Medulla oblongata (tissue), 1 donor: ENCODE data around the gene BUD23.
"Not testable (repeated sequence)": the region's sequence is repeated elsewhere in the genome, so short reads cannot be mapped to it uniquely, and the experiment has no call there.

ENCODE experiments used
- DNase-seq: peaks from one replicate; pipeline ENCODE4 v3.0.0-alpha.2; 2015; ENCODE audit errors: extremely low spot score

The BUD23 gene, protein sequence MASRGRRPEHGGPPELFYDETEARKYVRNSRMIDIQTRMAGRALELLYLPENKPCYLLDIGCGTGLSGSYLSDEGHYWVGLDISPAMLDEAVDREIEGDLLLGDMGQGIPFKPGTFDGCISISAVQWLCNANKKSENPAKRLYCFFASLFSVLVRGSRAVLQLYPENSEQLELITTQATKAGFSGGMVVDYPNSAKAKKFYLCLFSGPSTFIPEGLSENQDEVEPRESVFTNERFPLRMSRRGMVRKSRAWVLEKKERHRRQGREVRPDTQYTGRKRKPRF

DNA sequence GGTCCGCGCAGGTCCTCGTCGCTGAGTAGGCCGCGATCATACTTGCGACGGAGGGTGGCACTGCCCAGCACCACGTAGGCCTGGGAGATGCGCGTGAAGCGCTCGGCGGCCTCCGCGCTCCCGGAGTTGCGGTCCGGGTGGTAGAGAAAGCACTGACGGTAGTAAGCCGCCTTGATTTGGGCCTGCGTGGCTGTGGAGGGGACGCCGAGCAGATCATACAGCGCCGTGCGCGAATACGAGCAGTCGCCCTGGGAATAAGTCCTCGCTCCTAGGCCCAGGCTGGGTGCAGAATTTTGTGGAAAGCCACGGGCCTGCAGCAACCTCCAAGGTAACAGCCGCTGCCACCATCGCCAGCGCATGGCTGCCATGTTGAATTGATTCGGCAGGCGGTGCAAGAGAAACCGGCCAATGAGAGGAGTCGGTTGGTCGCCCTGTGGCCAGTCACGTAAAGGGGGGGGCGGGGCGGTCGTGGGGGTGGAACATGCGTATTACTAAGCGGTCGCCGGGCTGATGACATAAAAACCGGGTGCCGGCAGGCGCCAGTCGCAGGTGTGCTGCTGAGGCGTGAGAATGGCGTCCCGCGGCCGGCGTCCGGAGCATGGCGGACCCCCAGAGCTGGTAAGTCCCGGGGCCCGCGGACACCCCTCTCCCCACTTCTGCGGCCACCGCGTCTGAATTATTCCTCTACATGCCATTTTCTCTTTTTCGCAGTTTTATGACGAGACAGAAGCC, at the start of gene BUD23, which contains the start of gene DNAJC30:
TSS of gene BUD23 (plus strand) at position 542 of the 732 bp plus-strand sequence. CDS start at position 571, 29 bp downstream.
TSS of gene DNAJC30 (minus strand) at position 398 of the 732 bp plus-strand sequence. CDS start at position 368, 30 bp downstream.
- peak; percentile 96 for DNase-seq

DNA sequence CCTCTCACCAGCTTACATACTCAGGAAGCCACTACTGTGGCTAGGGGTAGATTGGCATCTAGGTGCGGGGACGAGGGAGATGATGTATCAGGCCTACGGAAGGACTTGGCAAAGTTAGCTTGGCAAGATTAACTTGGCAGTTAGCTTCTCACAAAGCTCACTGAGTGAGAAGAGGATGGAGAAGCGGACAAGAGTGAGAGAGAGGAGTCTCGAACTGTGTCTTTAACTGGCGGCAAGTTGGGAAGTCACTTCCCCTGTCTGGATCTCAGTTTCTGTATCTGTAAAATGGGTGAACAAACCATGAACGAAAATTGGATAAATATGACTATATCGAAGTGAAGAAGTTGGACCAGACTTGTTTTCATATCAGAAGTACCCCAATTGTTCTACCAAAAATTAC, 49.6 kb upstream of the BUD23 start:
- no peak for DNase-seq

DNA sequence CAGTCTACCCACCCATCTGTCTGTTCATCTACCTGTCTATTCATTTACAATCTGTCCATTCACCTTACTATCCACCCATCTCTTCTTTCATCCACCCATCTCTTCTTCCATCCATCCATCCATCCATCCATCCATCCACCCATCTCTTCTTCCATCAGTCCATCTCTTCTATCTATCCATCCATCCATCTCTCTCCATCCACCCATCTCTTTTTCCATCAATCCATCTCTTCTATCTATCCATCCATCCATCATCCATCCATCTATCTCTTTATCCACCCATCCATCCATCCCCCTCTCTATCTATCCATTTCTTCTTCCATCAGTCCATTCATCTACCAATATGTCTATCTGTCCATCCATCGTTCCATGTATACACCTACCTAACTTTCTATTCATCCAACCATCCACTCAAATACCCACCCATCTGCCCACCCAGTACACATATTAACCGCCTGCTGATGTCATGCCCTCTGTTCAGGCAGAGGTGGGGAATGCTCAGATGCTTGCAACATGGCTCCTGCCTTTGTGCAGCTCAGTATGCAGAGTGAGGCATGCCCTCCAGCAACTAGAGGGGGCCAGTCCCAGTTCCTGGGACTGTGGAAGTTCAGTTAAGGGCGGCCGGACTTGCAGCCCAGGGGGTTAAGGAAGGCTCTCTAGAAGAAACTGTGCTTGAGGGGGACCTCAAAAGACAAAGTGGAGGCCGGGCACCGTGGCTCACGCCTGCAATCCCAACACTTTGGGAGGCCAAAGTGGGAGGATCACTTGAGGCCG, 47.8 kb upstream of the BUD23 start:
- DNase-seq, result no peak

DNA sequence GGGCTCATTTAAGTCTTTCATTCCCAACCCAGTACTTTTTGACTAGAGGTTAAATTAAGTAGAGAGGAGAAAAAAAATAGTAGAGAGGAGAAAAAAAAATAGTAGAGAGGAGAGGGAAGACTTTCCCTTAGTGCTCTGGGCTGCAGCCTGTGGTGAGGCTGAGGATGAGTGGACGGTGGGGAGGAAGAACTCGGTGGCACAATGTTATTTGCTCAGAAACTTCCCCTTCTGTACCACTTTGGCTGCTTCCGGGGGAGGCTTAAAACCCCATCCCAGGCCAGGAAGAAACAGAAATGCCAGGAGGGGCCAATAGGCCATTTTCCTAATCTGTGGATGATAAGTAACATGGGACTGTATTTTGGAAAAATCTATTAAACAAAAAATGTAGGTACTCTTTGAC, 44.5 kb upstream of the BUD23 start:
- DNase-seq, result no peak

DNA sequence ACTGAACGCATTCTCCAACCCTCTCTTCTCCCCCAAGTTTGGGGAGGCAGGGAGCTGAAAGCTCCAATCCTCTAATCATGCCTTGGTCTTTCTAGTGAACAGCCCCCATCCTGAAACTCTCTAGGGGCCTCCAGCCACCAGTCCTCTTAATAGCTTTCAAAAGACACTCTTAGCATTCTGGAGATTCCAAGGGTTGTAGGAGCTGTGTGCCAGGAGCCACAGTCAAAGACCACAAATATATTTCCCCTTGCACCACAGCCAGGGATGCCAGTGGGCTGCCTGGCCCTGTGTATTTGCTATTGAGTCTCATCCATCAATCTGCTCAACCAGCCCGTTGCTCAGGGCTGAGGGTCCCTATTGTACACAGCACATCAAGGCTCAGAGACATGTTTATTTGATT, 40.6 kb upstream of the BUD23 start:
- DNase-seq, result no peak

DNA sequence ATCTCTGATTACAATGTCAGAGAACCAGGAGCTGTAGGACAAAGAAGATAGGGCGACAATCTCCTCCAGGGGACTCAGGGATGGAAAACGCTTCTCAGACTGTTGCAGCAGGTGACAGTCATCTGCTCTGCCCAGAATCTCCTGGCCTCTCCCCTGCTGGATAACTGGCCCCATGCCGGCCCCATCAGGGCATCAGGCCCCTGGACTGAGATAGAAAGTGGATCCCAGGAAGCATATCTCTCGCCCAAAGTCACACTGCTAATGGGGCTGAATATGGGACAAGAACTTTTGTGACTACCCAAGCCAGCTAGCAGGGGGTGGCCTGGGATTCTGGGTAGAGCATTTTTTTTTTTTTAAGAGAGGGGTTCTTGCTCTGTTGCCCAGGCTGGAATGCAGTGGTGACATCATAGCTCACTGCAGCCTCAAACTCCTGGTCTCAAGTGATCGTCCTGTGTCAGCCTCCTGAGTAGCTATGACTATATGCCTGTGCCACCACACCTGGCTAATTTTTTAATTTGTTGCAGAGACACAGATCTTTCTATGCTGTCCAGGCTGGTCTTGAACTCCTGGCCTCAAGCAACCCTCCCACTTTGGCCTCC, 38.6 kb upstream of the BUD23 start:
- no peak for DNase-seq

DNA sequence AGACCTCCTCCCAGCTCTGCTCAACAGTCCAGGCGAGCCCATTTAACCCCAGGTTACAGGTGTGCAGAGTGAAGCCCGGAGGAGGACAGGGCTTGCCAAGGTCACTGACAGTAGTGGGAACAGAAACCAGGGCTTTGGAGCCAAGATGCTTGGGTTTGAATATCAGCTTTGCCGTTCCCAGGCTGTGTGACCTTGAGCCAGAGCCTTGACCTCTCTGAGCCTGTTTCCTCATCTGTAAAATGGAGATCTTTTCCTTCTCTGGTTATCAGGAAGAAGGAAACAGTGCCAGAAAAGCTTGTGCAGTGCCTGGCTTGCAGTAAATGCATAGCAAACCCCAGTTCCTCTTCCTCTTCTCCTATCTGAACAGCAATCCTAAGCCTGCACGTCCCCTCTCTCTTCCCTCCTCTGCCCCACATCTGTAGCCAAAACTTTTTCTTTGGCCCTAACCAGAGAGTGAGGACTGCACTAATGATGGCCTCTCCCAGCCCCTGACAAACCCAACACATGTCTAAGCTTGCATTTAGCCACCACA, 37.7 kb upstream of the BUD23 start:
- DNase-seq, result no peak

DNA sequence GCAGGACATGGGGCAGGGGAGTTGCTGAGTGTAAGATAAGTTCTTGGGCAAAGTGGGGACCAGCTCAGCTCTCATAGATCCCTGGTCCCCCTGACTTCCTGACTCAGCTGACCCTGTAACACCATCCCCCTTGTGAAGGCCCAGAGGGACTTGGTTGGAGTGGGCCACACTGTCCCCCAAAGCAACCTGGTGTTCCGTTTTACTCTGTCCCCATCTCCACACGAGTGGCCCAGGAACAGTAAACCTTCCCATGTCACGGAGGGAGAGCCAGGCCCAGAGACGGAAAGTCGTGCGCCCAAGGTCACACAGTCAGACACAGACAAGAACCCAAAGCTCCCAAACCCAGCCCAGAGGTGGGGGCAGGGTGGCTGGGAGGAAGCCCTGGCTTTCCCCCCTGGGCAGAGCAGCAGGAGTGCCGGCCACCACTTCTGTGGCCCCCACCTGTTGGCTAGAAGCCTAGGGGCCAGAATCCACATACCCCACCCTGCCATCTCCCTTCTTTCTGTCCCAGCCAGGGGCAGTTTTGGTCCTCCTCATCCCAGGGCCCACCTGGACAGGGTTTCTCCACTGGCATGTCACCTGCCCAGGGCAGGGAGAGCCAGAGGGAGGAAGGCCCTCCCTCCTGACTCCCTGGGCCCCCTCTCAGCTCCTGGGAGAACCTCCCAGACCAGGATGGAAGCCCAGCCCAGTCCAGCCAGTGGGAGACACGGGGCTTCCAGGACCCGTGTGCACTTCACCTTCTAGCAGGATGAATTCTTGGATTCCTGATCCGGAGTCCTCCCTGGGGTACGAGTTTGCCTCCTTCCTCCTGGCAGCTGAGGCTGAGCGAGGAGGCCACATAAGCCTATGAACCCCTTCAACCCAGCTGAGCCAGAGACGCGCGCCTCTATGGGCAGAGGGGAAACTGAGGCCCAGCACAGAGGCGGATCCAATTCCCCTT, 36.3 kb upstream of the BUD23 start:
- no peak for DNase-seq

DNA sequence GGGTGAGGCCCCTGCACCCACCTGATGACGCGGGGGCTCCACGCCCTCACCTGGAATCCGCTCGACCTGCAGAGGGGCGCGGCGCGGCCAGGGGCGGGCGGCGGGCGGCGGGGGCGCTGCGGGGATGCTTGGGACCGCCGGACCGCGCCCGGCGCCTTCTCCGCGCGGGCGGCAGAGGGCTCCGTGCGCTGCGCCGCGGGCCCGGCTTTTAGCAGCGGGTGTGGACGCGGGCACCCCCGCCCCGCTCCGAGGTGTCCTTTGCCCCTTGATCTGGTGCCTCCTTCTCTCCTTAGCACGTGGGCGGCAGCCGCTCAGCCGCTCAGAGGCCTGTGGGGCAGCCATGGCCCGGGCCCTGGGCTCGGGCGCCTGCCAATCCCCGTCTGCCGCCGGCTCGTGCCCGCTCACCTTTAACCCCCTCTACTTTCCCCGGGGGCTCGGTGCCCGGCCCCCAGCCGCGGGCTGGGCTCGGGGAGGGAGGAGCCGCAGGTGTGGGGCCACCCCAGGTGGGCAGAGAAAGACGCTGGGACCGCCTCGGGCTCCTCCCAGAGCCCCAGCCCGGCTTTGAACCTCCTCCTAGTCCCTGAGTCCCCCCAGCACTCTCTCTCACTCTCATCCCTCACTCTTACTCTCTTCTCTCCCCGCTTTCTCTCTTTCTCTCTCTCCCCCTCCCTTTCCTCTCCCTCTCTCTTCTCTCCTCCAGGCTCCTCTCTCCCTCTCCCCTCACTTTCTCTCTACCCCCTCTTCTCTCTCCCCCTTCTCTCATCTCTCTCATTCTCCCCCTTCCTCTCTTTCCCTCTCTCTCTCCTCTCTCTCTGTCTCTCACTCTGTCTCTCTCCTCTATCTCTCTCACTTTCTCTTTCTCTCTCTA, 35.4 kb upstream of the BUD23 start:
- DNase-seq, result no peak

DNA sequence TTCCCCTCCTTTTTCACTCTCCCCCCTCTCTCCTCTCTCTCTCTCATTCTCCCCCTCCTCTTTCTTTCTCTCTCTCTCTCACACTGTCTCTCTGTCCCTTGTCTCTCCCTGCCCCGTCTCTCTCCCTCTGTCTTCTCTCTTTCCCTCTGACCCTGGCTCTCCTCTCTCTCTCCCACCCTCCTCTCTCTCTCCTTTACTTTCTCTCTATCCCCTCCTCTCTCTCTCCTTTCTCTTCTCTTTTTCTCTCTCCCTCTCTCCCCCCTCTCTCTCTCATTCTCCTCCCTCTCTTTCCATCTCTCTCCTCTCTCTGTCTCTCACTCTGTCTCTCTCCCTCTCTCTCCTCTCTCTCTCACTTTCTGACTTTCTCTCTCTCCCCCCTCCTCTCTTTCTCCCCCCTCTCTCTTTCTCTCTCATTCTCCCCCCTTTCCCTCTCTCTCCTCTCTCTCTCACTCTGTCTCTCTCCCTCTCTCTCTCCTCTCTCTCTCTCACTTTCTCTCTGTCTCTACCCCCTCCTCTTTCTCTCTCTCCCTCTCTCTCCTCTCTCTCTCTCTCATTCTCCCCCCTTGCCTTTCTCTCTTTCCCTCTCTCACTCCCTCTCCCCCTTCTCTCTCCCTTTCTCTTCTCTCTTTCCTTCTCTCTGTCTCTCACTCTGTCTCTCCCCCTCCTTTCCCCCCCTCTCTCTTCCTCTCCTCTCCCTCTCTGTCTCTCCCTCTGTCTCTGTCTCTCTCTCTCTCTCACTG, 34.6 kb upstream of the BUD23 start:
- no peak for DNase-seq

DNA sequence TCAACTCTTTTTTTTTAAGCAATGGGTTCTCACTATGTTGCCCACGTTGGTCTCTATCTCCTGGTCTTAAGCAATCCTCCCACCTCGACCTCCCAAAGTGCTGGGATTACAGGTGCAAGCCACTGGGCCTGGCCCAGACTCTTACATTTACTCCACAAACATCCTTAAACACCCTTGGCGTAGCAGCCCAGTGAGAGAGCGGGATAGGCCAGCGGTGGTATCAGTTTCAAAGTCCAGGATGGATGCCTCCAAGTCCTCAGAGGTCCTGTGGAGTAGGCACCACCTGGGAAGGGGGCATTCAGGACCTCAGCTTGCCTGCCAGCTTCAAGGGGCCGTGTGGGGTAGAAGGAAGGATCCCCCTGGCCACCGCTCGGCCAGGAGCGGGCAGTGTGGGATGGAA, 33.8 kb upstream of the BUD23 start:
- DNase-seq, result no peak

DNA sequence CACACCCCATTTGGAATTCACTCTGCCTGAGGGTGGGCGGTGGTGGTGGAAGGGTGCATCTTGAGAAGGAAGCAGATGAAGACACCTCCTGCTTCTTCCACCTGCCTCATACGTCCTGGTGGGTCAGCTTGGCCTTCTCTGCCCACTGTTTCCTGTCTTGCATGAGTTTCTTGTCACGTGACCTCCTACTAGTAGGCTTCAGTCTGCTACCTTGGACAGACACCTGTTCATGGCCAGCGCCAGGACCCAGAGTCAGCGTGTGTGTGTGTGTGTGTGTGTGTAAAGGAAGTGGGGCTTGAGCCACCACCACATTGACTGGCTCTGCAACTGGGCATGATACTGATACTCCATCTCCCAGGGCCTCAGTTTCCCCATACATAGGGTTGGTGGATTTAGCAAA, 32.9 kb upstream of the BUD23 start:
- no peak for DNase-seq

DNA sequence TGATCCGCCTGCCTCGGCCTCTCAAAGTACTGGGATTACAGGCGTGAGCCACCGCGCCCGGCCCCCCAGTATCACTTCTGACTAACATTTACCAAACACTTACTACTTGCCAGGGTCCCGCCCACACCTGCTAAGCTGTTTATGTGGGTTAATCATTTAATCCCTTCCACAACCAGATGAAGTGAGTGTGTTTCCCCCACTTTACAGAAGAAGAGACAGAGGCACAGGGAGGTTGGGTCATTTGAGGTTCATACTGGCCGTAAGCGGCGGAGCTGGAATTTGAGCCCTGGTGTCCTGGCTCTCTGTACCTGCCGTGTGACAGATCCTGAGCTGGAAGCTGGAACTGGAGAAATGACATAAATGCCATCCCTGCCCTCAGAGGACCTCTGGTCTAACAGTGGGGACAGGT, 30.9 kb upstream of the BUD23 start:
- no peak for DNase-seq

DNA sequence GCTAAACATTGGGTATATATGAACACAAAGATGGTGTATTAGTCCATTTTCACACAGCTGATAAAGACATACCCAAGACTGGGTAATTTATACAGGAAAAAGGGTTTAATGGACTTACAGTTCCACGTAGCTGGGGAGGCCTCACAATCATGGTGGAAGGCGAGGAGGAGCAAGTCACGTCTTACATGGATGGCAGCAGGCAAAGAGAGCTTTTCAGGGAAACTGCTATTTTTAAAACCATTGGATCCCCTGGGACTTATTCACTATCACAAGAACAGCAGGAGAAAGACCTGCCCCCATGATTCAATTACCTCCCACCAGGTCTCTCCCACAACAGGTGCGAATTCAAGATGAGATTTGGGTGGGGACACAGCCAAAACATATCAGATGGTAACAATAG, 28.1 kb upstream of the BUD23 start:
- DNase-seq, result not testable (repeated sequence)

DNA sequence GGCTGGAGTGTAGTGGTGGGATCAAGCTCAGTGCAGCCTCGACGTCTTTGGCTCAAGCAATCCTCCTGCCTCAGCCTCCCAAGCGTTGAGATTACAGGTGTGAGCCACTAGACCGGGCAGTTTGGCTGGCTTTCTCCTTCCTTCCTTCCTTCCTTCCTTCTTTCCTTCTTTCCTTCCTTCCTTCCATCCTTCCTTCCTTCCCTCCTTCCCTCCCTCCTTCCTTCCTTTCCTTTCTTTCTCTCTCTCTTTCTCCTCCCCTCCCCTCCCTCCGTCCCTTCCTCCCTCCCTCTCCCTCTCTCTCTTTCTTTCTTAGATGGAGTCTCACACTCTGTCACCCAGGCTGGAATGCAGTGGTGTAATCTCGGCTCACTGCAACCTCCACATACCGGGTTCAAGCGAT, 23.4 kb upstream of the BUD23 start:
- DNase-seq, result no peak

DNA sequence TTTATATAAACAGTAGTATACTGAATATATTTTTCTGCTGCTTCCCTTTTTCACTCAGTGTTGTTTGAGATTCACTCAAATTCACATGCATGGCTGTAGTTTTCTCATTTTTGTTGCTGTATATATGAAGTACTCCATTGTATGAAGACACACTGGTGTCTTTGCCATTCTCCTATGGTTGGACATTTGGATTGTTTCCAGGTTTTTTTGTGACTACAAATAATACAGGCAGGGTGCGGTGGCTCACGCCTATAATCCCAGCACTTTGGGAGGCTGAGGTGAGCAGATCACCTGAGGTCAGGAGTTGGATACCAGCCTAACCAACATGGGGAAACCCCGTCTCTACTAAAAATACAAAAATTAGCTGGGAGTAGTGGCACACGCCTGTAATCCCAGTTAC, 22.8 kb upstream of the BUD23 start:
- DNase-seq, result not testable (repeated sequence)

DNA sequence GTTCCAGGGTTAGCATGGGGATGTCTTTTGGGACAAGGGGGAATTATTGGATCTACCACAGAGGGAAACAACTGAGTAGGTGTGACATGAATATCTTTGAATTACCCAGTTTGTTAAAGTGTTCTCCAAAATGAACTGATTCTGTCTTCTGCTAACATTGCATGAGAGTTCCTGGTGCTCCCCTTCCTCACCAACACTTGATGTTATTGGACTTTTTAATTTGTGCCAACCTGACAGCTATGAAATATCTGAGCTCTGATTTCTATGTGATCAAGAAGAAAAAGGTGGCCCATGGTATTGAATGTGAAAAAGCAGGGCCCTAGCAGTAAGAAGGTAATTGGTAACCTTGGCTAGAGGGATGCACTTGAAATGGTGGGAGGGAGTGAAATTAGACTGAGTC, 20.4 kb upstream of the BUD23 start:
- no peak for DNase-seq

DNA sequence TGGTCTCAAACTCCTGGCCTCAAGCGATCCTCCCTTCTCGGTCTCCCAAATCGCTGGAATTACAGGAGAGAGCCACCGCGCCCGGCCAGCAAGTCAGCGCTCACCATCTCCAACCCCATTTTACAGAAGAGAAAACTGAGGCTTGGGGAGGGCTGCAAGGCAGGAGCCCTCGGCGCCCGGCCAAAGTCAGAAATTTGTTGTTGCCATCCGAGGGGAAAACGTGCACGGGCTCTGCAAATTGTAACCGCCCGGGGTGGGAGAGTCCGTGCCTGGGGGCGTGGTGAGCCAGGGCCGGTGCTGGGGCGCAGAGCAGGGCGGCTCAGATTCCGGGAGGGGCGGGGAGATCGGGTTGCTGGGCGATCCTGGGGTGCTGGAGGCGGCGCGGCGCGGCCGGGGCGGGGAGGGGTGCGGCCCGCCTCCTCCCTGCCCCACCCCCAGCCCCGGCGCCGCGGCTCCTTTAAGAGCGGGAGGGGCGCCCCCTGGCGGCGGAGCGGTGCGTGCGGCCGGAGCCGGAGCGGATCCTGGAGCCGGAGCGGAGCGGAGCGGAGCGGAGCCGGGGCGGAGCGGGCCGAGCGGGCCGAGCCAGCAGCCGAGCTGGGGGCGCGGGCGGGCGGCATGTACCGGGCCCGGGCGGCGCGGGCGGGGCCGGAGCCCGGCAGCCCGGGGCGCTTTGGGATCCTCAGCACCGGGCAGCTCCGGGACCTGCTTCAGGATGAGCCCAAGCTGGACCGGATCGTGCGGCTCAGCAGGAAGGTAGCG, 15.9 kb upstream of the BUD23 start, which contains the start of gene VPS37D:
TSS of gene VPS37D (plus strand) at position 488 of the 759 bp plus-strand sequence. CDS start at position 616, 128 bp downstream.
- DNase-seq, result peak; percentile 86
